ENCODE measurements around the gene CLEC1A.

CLEC1A gene

DNA sequence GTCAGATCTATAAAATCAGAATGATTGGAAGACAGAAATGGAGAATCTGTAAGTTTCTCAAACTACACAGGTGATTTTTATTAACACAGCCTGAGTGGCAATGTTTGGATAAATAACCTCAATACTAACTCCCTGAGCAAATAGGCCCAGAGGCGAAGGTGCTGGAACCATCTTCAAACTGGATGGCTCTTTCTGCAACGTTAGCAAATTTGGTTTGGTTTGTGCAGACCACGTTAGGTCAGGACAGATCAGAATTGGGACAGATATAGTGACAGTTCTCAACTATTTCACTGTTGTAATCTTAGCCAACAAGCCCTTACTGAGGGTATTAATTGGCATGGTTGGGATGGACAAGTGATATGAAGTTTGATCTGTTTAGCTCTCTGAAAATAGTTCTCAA lies 77.4 kb downstream of the CLEC1A start:
- H3K4me1 ChIP-seq (ENCODE audit: low read length), result peaks cover 10% of the 10 kb centered on the region
- no peaks in the 10 kb centered on the region for H4K20me1 ChIP-seq (ENCODE audit: insufficient read depth, low read length)
- H3K36me3 ChIP-seq (replicated peaks; ENCODE audit: low read depth, low read length), result no peaks in the 10 kb centered on the region
- no peak overlapping the region for H3K4me3 ChIP-seq (ENCODE audit: low read length)
- no peak for TF ChIP-seq EZH2phosphoT487 (IDR thresholded peaks at IDR 0.05; ENCODE audit: low read depth)
- TF ChIP-seq, protein P1, sequence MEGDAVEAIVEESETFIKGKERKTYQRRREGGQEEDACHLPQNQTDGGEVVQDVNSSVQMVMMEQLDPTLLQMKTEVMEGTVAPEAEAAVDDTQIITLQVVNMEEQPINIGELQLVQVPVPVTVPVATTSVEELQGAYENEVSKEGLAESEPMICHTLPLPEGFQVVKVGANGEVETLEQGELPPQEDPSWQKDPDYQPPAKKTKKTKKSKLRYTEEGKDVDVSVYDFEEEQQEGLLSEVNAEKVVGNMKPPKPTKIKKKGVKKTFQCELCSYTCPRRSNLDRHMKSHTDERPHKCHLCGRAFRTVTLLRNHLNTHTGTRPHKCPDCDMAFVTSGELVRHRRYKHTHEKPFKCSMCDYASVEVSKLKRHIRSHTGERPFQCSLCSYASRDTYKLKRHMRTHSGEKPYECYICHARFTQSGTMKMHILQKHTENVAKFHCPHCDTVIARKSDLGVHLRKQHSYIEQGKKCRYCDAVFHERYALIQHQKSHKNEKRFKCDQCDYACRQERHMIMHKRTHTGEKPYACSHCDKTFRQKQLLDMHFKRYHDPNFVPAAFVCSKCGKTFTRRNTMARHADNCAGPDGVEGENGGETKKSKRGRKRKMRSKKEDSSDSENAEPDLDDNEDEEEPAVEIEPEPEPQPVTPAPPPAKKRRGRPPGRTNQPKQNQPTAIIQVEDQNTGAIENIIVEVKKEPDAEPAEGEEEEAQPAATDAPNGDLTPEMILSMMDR (IDR thresholded peaks at IDR 0.05; ENCODE audit: low read depth, low read length), result no peak
- H3K9ac ChIP-seq (ENCODE audit: low read length), result no peak overlapping the region
- no peaks in the 10 kb centered on the region for H3K27me3 ChIP-seq (ENCODE audit: low read depth, low read length)
- no peak overlapping the region for H3K4me2 ChIP-seq (ENCODE audit: low read length)
- H3K9me3 ChIP-seq (ENCODE audit: insufficient read depth, low read length), result no peaks in the 10 kb centered on the region
- H3K27ac ChIP-seq (ENCODE audit: low read length), result no peak overlapping the region
- H3K79me2 ChIP-seq (ENCODE audit: low read length), result no peaks in the 10 kb centered on the region
- no peak overlapping the region for H2AFZ ChIP-seq (ENCODE audit: low read depth, low read length)
